K562 (cell line): Measurements from ENCODE around the gene CYP4F11.

Experiments
- FOXJ3 ChIP-seq: sonication (generic); formaldehyde crosslinking; IDR thresholded peaks from 2 replicates; pipeline ENCODE4 v1.4.0; 2020; ENCODE audit warnings: mild to moderate bottlenecking, missing genetic modification reagents
- NONO ChIP-seq, 2 experiments: fragments of 200-400 bp in 1 of 2; fragments of 450-650 bp in 1 of 2; formaldehyde crosslinking in 1 of 2; IDR thresholded peaks; 2 replicates each; pipeline ENCODE4 v1.6.1; 2017; ENCODE audit warnings: low read depth in 2 of 2, mild to moderate bottlenecking in 2 of 2, moderate library complexity in 2 of 2, low read length in 1 of 2
- NRF1 ChIP-seq, 2 experiments: fragments of 450-650 bp; IDR thresholded peaks in 1 of 2; conservative IDR thresholded peaks in 1 of 2; 2 replicates each; pipeline ENCODE4 v1.6.1; 2014; ENCODE audit warnings: mild to moderate bottlenecking in 2 of 2
- SP1 ChIP-seq: sonication (generic); formaldehyde crosslinking; IDR thresholded peaks from 2 replicates; pipeline ENCODE4 v1.8.1; 2022; ENCODE audit warnings: mild to moderate bottlenecking, missing genetic modification reagents
- USF2 ChIP-seq: sonication (generic); formaldehyde crosslinking; IDR thresholded peaks from 2 replicates; pipeline ENCODE4 v1.5.0; 2020; ENCODE audit warnings: missing genetic modification reagents
- ZBTB33 ChIP-seq: sonication (generic); formaldehyde crosslinking; IDR thresholded peaks from 2 replicates; pipeline ENCODE4 v1.8.1; 2023; ENCODE audit warnings: mild to moderate bottlenecking, missing genetic modification reagents
- ZNF175 ChIP-seq: fragments of 200-800 bp; sonication (Bioruptor generic); IDR thresholded peaks from 2 replicates; pipeline ENCODE4 v1.6.1; 2016; ENCODE audit warnings: low read depth, mild to moderate bottlenecking, missing genetic modification characterization, missing compliant biosample characterization
- ZNF24 ChIP-seq: fragments of 450-650 bp; IDR thresholded peaks from 2 replicates; pipeline ENCODE4 v1.6.1; 2016
- TF ChIP-seq, protein P1 (sequence below), 3 experiments: IDR thresholded peaks in 2 of 3; conservative IDR thresholded peaks in 1 of 3; 2 replicates each; pipeline ENCODE4 v1.5.1; 2011 to 2012; ENCODE audit warnings: low read length in 3 of 3, mild to moderate bottlenecking in 3 of 3, control low read depth in 2 of 3, improper control_type of control experiment in 1 of 3, inconsistent platforms in 1 of 3, low read depth in 1 of 3, mixed read lengths in 1 of 3, moderate library complexity in 1 of 3; ENCODE audit not compliant: insufficient read depth in 2 of 3

DNA sequence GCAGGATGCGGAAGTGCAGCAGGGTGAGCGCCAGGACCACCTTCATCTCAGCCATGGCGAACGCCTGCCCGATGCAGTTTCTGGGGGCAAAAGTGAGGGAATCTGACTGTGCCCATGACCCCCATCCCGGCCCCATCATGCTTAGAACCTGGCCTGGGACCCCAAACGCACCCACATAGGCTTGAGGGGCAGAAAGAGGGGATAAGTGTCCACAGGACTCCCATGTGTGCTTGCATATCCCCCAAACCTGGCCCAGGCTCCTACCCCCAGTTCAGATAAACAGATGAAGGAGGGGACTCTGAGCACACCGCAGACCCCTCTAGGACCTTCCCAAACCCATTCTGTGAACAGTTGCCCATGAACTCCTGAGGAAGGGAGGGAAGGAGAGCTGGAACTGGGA, 20.5 kb downstream of the CYP4F11 start:
- TF ChIP-seq NRF1 (conservative IDR thresholded peaks at IDR 0.05 in 1 of 2, IDR thresholded peaks at IDR 0.05 in 1 of 2), result no peak
- TF ChIP-seq ZNF24, result no peak
- TF ChIP-seq USF2 (CRISPR knock-in tag), result no peak
- no peak for TF ChIP-seq FOXJ3 (CRISPR knock-in tag)
- TF ChIP-seq, protein P1, sequence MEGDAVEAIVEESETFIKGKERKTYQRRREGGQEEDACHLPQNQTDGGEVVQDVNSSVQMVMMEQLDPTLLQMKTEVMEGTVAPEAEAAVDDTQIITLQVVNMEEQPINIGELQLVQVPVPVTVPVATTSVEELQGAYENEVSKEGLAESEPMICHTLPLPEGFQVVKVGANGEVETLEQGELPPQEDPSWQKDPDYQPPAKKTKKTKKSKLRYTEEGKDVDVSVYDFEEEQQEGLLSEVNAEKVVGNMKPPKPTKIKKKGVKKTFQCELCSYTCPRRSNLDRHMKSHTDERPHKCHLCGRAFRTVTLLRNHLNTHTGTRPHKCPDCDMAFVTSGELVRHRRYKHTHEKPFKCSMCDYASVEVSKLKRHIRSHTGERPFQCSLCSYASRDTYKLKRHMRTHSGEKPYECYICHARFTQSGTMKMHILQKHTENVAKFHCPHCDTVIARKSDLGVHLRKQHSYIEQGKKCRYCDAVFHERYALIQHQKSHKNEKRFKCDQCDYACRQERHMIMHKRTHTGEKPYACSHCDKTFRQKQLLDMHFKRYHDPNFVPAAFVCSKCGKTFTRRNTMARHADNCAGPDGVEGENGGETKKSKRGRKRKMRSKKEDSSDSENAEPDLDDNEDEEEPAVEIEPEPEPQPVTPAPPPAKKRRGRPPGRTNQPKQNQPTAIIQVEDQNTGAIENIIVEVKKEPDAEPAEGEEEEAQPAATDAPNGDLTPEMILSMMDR (IDR thresholded peaks at IDR 0.05 in 2 of 3, conservative IDR thresholded peaks at IDR 0.05 in 1 of 3; ENCODE audit: insufficient read depth in 2 of 3, low read depth in 1 of 3, low read length in 3 of 3), result no peak
- TF ChIP-seq ZNF175 (CRISPR knock-in tag), result no peak
- TF ChIP-seq ZBTB33, result no peak
- no peak for TF ChIP-seq NONO (IDR thresholded peaks at IDR 0.05; ENCODE audit: low read depth in 2 of 2, low read length in 1 of 2)
- TF ChIP-seq SP1 (CRISPR knock-in tag), result no peak
